ENCODE data around the gene PRRT1.
"Not testable (repeated sequence)": the region's sequence is repeated elsewhere in the genome, so short reads cannot be mapped to it uniquely, and the experiment has no call there.

PRRT1 gene

GRCh38 chr6:32151863-32152768 lies at the start of gene PRRT1:
Gene PRRT1 (minus strand): TSS chr6:32151939. CDS start chr6:32151827, 112 bp downstream.
- intact Hi-C loops (cut with DNase I), result loop anchor here (2.0 to 5.0 kb wide), 2 partner anchors 35 to 43 kb away; no protein-coding TSS in a partner anchor

GRCh38 chr6:32200711-32201475 lies 49.2 kb upstream of the PRRT1 start:
- intact Hi-C loops (cut with DNase I), result no loop called here
- DNase-seq, result peak in 2 of 10 donors; percentile 46 to 49

More at GRCh38 chr6:32151863-32152768, at the start of gene PRRT1:
- peak in 4 of 10 donors; percentile 29 to 86 (median 64) for DNase-seq

- DNase-seq, result peak in 3 of 10 donors; percentile 22 to 68 (median 34)
- intact Hi-C loops (cut with DNase I), result loop anchor here (5.0 kb wide), 2 partner anchors 773 to 1003 kb away; partner anchors contain the start of genes HSD17B8, RXRB and SLC39A7
These were observed 47.1 kb upstream of the PRRT1 start for GRCh38 chr6:32198866-32199265.

GRCh38 chr6:32198345-32198696 lies 46.6 kb upstream of the PRRT1 start:
- peak in 2 of 10 donors; percentile 34 to 59 for DNase-seq
- intact Hi-C loops (cut with DNase I), result loop anchor here (5.0 kb wide), 2 partner anchors 774 to 1004 kb away; partner anchors contain the start of genes HSD17B8, RXRB and SLC39A7

GRCh38 chr6:32196682-32197616 lies 45.2 kb upstream of the PRRT1 start:
- intact Hi-C loops (cut with DNase I), result loop anchor here (2.0 to 5.0 kb wide), 3 partner anchors 48 to 1005 kb away; partner anchors contain the start of genes HSD17B8, RXRB and SLC39A7
- peak in 8 of 10 donors; percentile 28 to 89 (median 40) for DNase-seq

GRCh38 chr6:32195902-32196681 lies 44.4 kb upstream of the PRRT1 start:
- DNase-seq, result peak; percentile 84 to 99 (median 94)
- intact Hi-C loops (cut with DNase I), result loop anchor here (2.0 to 5.0 kb wide), 6 partner anchors 19 to 1006 kb away; partner anchors contain the start of genes AGPAT1, ATF6B, HSD17B8 and RXRB

- intact Hi-C loops (cut with DNase I), result loop anchor here (2.0 to 5.0 kb wide), 5 partner anchors 19 to 1007 kb away; partner anchors contain the start of genes AGPAT1, ATF6B, HSD17B8 and RXRB
- peak; percentile 100 for DNase-seq
These were observed 43.8 kb upstream of the PRRT1 start for GRCh38 chr6:32195652-32195901.

GRCh38 chr6:32194825-32195651 lies 43.3 kb upstream of the PRRT1 start:
- peak in 2 of 10 donors; percentile 25 to 69 for DNase-seq
- intact Hi-C loops (cut with DNase I), result loop anchor here (2.0 to 5.0 kb wide), 5 partner anchors 18 to 1007 kb away; partner anchors contain the start of genes AGPAT1, ATF6B, HSD17B8 and RXRB

GRCh38 chr6:32194388-32194787 lies 42.6 kb upstream of the PRRT1 start:
- DNase-seq, result no peak
- intact Hi-C loops (cut with DNase I), result loop anchor here (2.0 kb wide), 3 partner anchors 18 to 66 kb away; partner anchors contain the start of genes AGPAT1 and ATF6B

- intact Hi-C loops (cut with DNase I), result not testable (repeated sequence)
These were observed 41.4 kb upstream of the PRRT1 start for GRCh38 chr6:32193096-32193495.

GRCh38 chr6:32192608-32193039 lies 40.9 kb upstream of the PRRT1 start, which contains the start of gene GPSM3:
Gene GPSM3 (minus strand): TSS chr6:32192643. CDS start chr6:32192513, 130 bp downstream.
- peak in 2 of 10 donors; percentile 52 to 60 for DNase-seq
- intact Hi-C loops (cut with DNase I), result no loop called here

More at GRCh38 chr6:32193096-32193495, 41.4 kb upstream of the PRRT1 start:
- DNase-seq, result peak in 1 of 10 donors; percentile 6

GRCh38 chr6:32191696-32192607 lies 40.2 kb upstream of the PRRT1 start:
- intact Hi-C loops (cut with DNase I), result no loop called here
- DNase-seq, result peak in 2 of 10 donors; percentile 33 to 78

- intact Hi-C loops (cut with DNase I), result no loop called here
- DNase-seq, result peak in 2 of 10 donors; percentile 43 to 55
These were observed 39.4 kb upstream of the PRRT1 start for GRCh38 chr6:32190911-32191677.

- peak; percentile 72 to 97 (median 82) for DNase-seq
- intact Hi-C loops (cut with DNase I), result no loop called here
These were observed 38.5 kb upstream of the PRRT1 start, which contains the start of gene PBX2 for GRCh38 chr6:32190054-32190851. Gene PBX2 (minus strand): TSS chr6:32190202. CDS start chr6:32189915, 287 bp downstream.

- intact Hi-C loops (cut with DNase I), result no loop called here
- no peak for DNase-seq
These were observed 38.0 kb upstream of the PRRT1 start for GRCh38 chr6:32189742-32190053.

Measured in posterior cingulate gyrus (tissue), 11 donors.